ENCODE measurements around the gene MFAP2.
"Not testable (repeated sequence)": the region's sequence is repeated elsewhere in the genome, so short reads cannot be mapped to it uniquely, and the experiment has no call there.

The MFAP2 gene

DNA sequence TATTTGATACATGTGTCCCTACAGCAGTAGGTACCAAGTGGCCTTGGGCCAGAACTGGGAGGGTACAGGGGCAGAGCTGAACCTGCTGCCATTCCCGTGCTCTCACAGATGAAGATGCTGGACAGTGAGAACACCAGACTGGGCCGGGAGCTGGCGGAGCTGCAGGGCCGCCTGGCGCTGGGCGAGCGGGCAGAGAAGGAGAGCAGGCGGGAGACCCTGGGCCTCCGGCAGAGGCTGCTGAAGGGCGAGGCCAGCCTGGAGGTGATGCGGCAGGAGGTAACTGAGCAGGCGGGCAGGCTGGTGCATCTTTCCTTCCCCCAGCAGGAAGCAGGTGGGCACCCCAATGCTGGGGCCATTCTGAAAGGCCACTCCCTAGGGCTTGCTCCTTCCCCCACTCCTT lies 21.9 kb downstream of the MFAP2 start:
- DNase-seq: no peak

DNA sequence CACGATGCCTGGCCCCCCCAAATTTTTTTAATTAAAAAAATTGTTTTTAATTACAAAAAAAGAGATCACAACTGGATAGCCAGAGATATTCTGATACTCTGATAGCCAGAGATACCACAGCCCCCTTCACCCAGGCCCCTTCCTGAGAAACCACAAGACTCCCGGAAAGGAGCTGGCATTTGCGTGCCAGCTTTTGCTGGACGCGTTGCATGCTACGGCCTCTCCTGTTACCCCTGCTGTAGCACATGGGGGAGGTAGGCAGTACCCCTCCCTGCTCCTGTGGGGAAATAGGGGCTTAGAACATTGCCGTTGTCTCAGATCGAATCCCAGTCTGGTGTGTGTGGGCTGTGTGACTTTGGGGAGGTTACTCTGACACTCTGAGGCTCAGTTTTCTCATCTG lies 22.7 kb downstream of the MFAP2 start:
- DNase-seq: no peak

DNA sequence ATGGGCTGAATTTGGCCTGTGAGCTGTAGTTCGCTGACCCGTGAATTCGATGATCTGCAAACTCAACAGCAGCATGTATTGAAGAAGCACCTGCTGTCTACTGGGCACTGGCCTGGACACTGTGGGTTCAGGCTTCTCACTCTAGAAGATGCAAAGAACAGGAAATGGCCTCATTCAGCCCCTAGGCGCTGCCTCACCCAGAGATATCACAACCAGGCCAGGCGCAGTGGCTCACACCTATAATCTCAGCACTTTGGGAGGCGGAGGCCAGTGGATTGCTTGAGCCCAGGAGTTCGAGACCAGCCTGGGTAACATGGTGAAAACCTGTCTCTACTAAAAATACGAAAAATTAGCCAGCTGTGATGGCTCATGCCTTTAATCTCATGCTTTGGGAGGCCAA lies 23.6 kb downstream of the MFAP2 start:
- no peak for DNase-seq

DNA sequence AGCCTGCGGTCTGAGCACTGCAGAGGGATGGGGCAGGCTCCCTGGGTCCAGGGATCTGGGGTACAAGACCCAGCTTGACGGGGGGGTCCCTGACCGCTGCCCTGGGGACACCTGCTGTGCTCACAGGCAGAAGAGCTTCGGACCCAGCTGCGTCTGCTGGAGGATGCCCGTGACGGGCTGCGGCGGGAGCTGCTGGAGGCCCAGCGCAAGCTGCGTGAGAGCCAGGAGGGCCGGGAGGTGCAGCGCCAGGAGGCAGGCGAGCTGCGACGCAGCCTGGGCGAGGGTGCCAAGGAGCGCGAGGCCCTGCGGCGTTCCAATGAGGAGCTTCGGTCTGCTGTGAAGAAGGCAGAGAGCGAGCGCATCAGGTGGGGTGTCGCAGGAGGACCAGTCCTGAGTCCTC lies 25.2 kb downstream of the MFAP2 start:
- DNase-seq: no peak

DNA sequence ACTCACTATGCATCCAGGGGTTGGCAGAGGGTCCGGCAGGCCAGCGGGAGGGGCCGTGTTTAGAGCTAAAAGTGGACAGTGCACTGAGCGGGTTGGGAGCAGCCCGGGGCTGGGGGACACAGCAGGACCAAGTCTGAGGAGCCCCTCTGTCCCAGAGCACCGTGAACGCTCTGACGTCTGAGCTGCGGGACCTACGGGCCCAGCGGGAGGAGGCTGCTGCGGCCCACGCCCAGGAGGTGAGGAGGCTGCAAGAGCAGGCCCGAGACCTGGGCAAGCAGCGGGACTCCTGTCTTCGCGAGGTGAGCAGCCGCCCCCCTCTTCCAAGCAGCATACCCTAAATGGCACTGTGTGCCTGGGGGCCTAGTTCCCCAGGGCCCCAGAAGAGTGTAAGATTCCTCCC lies 25.8 kb downstream of the MFAP2 start:
- DNase-seq: no peak

DNA sequence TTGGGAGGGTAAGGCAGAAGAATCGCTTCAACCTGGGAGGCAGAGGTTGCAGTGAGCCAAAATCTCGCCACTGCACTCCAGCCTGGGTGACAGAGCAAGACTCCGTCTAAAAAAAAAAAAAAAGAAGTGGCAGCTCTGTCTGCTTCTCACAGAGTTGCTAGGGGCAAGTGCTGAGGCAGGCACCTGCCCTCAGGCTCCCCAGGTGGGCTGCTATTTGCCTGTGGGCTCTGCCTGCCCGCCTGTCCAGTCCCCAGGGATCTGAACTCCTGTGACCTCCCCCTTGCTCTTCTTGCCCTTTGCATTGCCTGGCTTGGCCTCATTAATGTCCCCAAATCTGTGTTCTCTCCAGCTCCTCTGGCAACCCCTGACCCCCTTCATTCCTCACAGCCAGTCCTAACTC lies 28.0 kb downstream of the MFAP2 start:
- DNase-seq: not testable (repeated sequence)

DNA sequence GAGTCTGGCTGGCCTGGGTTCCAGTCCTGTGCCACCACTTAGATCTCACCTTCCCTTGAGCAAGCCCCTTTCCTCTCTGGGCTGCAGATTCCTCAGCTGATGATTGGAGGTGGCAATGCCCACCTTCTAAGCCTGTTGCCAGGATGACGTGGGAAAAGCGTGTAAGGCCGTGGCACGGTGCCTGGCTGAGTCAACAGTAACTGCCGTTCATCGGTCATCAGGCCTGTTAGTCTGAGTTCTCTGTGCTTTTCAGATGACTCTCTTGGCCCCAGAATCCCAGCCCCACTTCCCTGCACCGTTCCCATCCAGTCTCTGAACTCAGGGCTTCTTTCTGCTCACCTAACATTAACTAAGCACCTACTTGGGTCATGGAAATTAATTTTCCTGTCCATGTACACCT lies 31.4 kb downstream of the MFAP2 start:
- DNase-seq: not testable (repeated sequence)

DNA sequence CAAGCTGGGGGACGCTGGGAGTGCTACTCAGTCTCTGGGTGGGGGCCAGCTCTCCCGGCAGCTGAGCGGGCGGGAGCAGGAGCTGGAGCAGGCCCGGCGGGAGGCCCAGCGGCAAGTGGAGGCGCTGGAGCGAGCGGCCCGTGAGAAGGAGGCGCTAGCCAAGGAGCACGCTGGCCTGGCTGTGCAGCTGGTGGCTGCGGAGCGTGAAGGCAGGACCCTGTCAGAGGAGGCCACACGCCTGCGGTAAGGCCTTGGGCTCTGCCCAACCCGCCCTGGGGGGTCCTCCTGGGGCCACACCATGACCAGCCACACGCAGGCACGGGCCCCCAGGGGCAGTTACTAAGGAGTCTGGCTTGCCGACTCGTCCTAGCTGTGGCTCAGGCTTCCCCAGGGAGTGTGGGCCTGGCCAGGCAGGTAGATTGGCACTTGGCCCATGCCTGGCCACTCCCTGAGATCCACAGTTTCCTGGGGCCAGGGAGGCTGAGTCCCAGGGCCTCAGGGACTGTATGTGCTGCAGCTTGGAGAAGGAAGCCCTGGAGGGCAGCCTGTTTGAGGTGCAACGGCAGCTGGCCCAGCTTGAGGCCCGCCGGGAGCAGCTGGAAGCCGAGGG lies 32.0 kb downstream of the MFAP2 start:
- not testable (repeated sequence) for DNase-seq

DNA sequence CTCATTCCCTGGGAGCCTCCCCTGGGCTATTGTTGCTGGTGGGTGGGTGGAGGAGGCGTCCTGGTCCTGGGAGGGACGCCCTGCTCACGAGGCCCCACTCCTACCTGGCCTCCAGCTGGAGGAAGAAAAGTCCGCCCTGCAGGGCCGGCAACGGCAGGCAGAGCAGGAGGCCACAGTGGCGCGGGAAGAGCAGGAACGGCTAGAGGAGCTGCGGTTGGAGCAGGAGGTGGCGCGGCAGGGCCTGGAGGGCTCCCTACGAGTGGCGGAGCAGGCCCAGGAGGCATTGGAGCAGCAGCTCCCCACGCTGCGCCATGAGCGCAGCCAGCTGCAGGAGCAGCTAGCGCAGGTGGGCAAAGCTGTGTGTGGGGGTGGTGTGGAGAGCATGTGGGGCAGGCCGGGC lies 33.8 kb downstream of the MFAP2 start:
- DNase-seq: no peak

DNA sequence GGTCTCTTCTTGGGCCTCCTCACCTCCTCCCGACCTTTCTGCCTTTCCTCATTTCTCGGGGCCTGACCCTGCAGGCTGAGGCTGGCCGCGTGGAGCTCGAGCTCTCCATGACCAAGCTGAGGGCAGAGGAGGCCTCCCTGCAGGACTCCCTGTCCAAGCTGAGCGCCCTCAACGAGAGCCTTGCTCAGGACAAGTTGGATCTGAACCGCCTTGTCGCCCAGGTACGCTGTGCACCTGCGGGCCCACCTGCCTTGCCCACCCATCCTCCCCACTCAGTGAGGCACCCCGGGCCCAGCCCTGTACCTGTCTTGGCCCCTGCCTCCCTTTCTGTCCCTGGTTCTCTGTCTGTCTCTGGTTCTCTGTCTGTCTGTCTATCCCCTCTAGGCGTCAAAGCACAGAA lies 34.2 kb downstream of the MFAP2 start:
- not testable (repeated sequence) for DNase-seq

DNA sequence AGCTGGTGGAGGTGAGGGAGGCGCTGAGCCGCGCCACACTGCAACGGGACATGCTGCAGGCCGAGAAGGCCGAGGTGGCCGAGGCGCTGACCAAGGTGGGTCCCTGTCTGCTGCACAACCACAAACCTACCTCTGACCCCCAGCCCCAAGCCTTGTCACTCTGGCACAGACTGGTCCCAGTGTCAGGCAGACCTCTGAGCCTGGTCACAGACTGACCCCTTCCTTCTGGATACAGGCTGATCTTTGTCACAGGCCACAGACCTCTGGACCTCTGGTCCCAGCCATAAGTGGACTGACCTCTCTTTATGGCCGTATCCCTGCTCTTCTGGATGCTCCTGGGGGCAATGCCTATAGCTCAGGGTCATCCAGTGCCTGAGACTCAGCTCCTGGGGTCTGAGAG lies 34.9 kb downstream of the MFAP2 start:
- DNase-seq: not testable (repeated sequence)

DNA sequence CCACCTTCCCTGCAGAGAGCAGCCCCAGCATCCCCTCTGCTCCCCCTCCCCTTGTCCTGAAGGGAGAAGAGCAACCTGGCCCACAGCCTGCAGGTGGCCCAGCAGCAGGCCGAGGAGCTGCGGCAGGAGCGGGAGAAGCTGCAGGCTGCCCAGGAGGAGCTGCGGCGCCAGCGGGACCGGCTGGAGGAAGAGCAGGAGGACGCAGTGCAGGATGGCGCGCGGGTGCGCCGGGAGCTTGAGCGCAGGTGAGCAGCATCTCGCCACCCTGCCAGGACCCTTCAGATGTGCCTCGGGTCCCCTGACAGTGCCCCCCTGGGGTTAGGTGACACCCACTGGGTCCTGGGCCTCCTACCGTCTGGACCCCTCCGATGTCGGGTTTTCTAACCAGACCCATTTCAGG lies 36.4 kb downstream of the MFAP2 start:
- no peak for DNase-seq

DNA sequence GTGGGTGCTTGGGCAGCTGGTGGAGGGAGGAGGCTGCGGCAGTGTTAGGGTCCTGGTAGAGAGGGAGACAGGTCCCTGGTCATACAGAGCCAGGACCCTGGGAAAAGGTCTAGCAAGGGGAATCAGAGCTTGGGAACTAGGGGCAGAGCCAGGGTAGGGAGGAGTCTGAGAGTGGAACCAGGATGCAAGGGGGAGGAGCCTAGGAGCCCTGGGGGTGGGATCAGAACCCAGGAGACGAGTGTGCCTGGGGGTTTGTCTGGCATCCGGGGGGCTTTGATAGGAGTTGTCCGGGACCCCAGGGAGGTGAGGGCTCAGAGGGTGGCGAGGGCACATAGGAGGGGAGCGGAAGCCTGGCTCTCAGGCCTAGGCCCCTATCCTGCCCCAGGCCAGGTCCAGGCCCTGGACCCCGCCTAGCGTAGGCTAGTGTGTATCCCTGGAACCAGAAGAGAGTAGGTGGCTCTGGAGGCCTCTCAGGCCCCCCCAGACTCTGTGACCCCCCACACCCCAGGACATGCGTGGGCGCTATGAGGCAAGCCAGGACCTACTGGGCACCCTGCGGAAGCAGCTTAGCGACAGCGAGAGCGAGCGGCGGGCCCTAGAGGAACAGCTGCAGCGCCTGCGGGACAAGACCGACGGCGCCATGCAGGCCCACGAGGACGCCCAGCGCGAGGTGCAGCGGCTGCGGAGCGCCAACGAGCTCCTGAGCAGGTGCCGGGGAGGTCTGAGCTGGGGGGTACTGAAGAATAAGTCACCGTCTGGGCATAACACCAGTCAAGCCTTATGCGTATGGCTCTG lies 40.8 kb downstream of the MFAP2 start:
- not testable (repeated sequence) for DNase-seq

DNA sequence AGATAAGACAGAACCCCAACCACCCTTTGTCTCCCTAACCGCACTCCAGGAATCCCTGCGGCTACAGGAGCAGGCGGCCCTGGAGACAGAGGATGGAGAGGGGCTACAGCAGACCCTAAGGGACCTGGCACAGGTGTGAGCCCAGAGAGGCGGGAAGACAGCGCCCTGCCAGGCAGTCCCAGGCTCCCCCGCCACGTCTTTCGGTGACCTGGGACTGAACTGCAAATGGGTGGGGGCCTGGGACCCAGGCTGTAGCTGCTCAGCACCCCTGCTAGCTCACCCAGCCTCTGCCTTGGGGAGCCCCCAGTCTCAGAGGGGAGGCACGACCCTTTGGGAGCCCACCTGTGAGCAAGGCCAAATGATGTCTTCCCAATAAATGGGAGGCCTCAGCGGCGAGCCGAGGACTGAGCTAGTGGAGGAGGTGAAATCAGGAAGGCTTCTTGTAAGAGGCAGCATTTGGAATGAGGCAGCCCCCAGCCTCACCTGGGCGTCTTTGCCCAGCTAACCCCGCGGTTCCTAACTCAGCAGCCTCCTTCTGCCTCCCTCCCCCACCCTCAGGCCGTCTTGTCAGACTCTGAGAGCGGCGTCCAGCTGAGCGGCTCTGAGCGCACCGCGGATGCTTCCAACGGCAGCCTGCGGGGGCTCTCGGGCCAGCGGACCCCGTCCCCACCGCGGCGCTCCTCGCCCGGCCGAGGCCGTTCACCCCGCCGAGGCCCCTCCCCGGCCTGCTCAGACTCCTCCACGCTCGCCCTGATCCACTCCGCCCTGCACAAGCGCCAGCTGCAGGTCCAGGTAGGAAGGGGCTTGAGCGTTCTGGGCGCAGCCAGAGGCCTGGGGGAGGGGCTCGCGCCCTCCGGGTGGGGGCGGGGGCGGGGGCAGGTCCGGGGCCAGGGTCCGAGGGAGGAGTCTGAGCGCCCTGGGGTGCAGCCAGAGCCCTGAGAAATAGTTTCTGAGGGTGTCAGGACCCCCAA lies 41.8 kb downstream of the MFAP2 start:
- DNase-seq: no peak

DNA sequence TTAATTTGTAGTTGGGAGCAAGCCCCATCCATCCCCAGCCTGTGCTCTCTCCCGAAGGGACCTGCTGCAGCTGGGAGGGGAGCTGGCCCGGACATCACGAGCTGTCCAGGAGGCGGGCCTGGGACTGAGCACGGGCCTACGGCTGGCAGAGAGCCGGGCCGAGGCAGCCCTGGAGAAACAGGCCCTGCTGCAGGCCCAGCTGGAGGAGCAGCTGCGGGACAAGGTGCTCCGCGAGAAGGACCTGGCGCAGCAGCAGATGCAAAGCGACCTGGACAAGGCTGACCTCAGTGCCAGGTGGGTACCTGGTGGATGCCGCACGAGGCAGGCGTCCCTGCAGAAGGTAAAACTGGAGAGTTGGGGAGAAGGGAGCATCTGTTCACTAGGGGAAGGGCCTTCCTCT lies 43.8 kb downstream of the MFAP2 start:
- not testable (repeated sequence) for DNase-seq

DNA sequence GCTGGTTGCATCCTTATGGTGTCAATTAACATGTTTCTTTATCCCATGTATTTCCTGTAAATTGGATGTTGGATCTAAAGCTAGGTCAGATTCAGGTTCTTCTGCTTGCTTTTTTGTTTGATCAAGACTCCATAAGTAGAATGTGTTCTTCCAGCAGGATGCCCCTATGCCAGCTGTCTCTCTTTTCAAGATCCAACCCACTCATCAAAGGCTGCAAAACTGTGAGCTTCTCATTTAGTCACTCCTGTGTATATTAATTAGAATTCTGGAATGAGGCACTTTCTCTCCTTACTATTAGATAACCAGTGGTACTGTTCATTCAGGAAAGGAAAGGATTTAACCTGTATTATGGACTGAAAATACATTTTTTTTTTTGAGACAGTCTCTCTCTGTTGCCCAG lies 46.5 kb downstream of the MFAP2 start:
- DNase-seq: not testable (repeated sequence)

DNA sequence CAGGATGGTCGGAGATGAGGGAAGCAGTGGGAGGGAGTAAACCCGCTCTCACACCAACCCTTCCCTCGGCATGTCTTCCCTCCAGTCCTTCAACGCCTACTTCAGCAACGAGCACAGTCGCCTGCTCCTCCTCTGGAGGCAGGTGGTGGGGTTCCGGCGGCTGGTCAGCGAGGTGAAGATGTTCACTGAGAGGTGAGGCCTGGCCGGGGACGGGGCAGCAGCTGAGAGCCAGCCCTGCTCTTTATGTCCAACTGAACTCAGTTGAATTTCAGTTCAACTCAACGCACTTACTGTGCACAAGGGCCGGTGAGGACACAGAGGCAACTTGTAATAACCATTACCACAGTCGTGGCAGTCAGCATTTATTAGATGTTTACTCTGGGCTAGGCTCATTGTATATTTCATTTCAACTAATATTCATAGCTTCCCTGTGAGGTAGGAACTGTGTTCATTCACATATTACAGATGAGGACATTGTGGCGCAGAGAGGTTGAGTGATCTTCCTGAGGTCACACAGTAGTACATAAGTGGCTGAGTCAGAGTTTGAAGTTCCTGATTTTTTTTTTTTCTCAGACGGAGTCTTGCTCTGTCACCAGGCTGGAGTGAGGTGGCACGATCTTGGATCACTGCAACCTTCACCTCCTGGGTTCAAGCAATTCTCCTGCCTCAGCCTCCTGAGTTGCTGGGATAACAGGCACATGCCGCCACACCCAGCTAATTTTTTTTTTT lies 49.0 kb downstream of the MFAP2 start:
- DNase-seq: not testable (repeated sequence)

DNA sequence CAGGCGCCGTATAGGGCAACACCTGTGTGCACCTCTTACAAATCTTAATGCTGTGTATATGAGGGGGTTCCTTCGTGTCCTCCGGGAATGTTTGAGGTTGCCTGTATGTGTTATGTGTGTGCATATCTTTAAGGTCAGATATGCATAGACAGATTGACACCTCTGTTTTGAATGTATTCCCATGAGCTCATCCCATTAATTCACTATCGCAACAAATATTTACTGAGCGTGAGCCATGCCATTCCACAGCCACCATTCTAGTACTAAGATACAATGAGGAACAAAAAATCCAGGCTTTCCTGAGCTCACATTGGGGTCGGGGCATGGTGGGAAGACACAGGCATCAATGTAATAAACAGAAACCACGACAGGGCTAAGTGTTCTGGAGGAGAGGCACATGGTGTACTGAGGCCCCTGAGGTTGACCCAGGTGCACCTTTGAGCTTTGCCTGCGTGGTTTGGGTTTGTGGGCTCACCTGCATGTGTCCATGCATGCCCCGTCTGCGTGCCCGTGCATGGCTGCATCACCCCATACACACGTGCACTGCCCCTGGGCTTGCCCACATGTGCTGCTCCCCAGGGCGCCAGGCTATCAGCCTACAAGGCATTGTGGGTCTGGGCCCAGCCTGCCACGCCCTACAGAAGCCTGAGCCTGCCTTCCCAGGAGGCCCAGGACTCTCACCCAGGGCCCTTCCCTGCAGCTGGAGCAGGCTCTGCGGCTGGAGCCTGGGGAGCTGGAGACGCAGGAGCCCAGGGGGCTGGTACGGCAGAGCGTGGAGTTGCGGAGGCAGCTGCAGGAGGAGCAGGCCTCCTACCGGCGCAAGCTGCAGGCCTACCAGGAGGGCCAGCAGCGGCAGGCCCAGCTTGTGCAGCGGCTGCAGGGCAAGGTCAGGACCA lies 51.0 kb downstream of the MFAP2 start:
- DNase-seq: not testable (repeated sequence)

DNA sequence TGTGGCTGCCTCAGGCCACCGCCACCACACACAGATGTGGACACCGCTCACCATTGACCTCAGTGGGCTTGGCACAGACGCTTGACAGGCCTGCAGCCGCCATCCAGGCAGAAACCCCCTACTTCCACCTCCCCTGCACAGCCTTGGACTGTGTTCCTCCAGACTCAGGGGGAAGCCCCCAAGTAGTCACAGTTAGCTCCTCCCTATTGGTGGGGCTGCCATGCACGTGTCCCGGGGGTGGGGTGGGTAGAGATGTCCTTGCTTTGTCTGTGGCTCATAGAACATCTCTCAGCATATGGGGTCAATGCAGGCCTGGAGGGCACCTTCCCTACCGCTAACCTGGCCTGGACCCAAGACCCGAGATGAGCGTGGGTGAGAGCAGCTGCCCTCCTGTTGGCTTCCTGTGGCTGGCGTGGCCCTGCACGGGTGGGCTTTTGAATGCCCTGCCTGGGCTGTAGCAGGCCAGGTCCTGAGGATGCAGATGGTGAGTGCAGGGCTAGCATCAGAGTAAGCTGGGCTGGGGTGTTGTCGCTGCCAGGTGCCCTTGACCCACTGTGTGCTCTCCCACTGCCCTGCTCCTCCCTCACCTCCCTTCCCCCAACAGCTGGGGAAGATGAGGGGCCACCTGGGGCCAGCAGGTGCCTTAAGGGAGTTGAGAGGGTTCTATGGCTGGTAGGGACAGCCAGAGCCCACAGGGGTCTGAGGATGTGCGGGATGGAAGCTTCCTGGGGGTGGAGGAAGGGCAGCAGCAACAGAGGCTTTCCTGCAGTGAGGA lies 52.5 kb downstream of the MFAP2 start:
- no peak for DNase-seq

DNA sequence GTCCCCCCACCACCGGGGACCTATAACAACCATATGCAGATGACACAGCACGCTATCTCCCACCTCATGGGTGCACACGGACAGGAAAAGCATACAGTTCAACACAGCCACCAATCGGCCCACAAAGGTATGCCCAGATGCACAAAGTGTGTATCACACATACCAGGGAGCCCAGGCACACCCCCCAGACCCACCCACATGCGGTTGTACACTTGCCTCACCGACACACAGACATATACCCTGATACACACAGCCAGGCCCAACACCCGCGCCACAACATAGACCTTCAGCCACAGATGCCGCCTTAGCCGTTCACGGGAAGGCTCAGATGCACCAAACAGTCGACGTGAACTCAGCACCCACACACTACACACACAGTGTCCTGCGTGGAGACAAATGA lies 53.2 kb downstream of the MFAP2 start:
- no peak for DNase-seq

Measured in activated effector memory CD4-positive, alpha-beta T cell treated with Interleukin-2 at 50 U/mL for 16 hours (primary cell).